Cardiac muscle cell (in vitro differentiated cells and primary cell): ENCODE measurements around the gene M6PR. TPM values are rescaled to one million over a fixed set of nuclear protein-coding genes. Genes with fewer than 3 reads are reported as not detected.
A peak's percentile ranks its signal among the peaks of the same experiment; 100 is the strongest.

Experiments
- DNase-seq, 2 donors: peaks; one replicate each; pipeline versions ENCODE4 v3.0.0 to v3.0.0-alpha.2; 2010 to 2017; ENCODE audit warnings: low read depth in 1 of 2, low spot score in 1 of 2
- H3K27ac ChIP-seq: fragments of 200-600 bp; sonication (generic); 2 replicates; pipeline ENCODE4 v1.5.1; 2016
- H3K27me3 ChIP-seq: fragments of 200-600 bp; sonication (generic); 2 replicates; pipeline ENCODE4 v1.6.0; 2016; ENCODE audit warnings: control low read depth
- H3K36me3 ChIP-seq: fragments of 200-600 bp; sonication (generic); 2 replicates; pipeline ENCODE4 v1.5.1; 2016; ENCODE audit warnings: control low read depth
- H3K4me1 ChIP-seq: fragments of 200-600 bp; sonication (generic); 2 replicates; pipeline ENCODE4 v1.8.1; 2017; ENCODE audit warnings: low read depth, mild to moderate bottlenecking, mixed run types
- H3K4me3 ChIP-seq: fragments of 200-600 bp; sonication (generic); 2 replicates; pipeline ENCODE4 v1.5.1; 2016; ENCODE audit warnings: mild to moderate bottlenecking
- H3K9me3 ChIP-seq: fragments of 200-600 bp; sonication (generic); 2 replicates; pipeline ENCODE4 v1.5.1; 2017; ENCODE audit warnings: low read depth, mild to moderate bottlenecking, control low read depth
- CTCF ChIP-seq: IDR thresholded peaks from 2 replicates; pipeline ENCODE4 v1.5.1; 2012; ENCODE audit warnings: low read depth, mild to moderate bottlenecking, low read length
- polyA plus RNA-seq: library from polyadenylated mRNA; unstranded; fragments of >200 nt; fragmentation: Nextera tagmentation; extraction: Ambion mirVana; gene quantifications from 2 replicates; pipeline ENCODE4 v1.2.1, GENCODE V29; 2016
- total RNA-seq: library from RNA; depleted of rRNA; stranded (reverse); fragments of >200 nt; gene quantifications from 2 replicates; pipeline ENCODE4 v1.2.3, GENCODE V29; 2016

M6PR gene
- total and polyA plus RNA-seq, 2 experiments from 2014 or later = 91.2 to 108 TPM

GRCh38 chr12:8909752-8910151 lies 39.7 kb downstream of the M6PR start:
- DNase-seq = no peak
- peaks cover 30% of the 10 kb centered on the region for H3K4me1 ChIP-seq
- no peaks in the 10 kb centered on the region for H3K36me3 ChIP-seq
- H3K27me3 ChIP-seq = no peaks in the 10 kb centered on the region
- H3K9me3 ChIP-seq = no peaks in the 10 kb centered on the region
- no peak overlapping the region for H3K27ac ChIP-seq
- TF ChIP-seq CTCF = no peak
- H3K4me3 ChIP-seq = no peak overlapping the region

GRCh38 chr12:8907513-8907912 lies 41.9 kb downstream of the M6PR start:
- Histone ChIP-seq H3K27me3 (no peaks in the 10 kb centered on the region), H3K4me1 (peaks cover 26% of the 10 kb centered on the region), H3K4me3 (no peak overlapping the region), H3K36me3 (no peaks in the 10 kb centered on the region), H3K27ac (peak overlapping the region; percentile 89), H3K9me3 (no peaks in the 10 kb centered on the region)
- DNase-seq = no peak
- no peak for TF ChIP-seq CTCF

GRCh38 chr12:8906266-8907180 lies 42.9 kb downstream of the M6PR start:
- no peaks in the 10 kb centered on the region for H3K9me3 ChIP-seq
- no peak for DNase-seq
- no peaks in the 10 kb centered on the region for H3K27me3 ChIP-seq
- peak overlapping the region; percentile 89 for H3K27ac ChIP-seq
- no peak overlapping the region for H3K4me3 ChIP-seq
- H3K4me1 ChIP-seq = peaks cover 18% of the 10 kb centered on the region
- no peak for TF ChIP-seq CTCF
- no peaks in the 10 kb centered on the region for H3K36me3 ChIP-seq

GRCh38 chr12:8905546-8905945 lies 43.9 kb downstream of the M6PR start:
- Histone ChIP-seq H3K4me1 (peaks cover 18% of the 10 kb centered on the region), H3K27ac (peak overlapping the region; percentile 89), H3K36me3 (no peaks in the 10 kb centered on the region), H3K4me3 (no peak overlapping the region), H3K9me3 (no peaks in the 10 kb centered on the region), H3K27me3 (no peaks in the 10 kb centered on the region)
- peak in 1 of 2 donors; percentile 58 for DNase-seq
- no peak for TF ChIP-seq CTCF

- no peaks in the 10 kb centered on the region for H3K9me3 ChIP-seq
- no peak for DNase-seq
- H3K4me1 ChIP-seq = peaks cover 18% of the 10 kb centered on the region
- no peak for TF ChIP-seq CTCF
- H3K4me3 ChIP-seq = no peak overlapping the region
- H3K36me3 ChIP-seq = no peaks in the 10 kb centered on the region
- H3K27ac ChIP-seq = peak overlapping the region; percentile 85
- H3K27me3 ChIP-seq = no peaks in the 10 kb centered on the region
Measured at GRCh38 chr12:8904665-8905064, 44.8 kb downstream of the M6PR start.
